ENCODE results near the gene NEK10. TPM values are rescaled to one million over a fixed set of nuclear protein-coding genes. Genes with fewer than 3 reads are reported as not detected.

The NEK10 gene
- total RNA-seq, 4 donors from 2014 or later: 4.0 to 6.0 (median 5.4) TPM

DNA sequence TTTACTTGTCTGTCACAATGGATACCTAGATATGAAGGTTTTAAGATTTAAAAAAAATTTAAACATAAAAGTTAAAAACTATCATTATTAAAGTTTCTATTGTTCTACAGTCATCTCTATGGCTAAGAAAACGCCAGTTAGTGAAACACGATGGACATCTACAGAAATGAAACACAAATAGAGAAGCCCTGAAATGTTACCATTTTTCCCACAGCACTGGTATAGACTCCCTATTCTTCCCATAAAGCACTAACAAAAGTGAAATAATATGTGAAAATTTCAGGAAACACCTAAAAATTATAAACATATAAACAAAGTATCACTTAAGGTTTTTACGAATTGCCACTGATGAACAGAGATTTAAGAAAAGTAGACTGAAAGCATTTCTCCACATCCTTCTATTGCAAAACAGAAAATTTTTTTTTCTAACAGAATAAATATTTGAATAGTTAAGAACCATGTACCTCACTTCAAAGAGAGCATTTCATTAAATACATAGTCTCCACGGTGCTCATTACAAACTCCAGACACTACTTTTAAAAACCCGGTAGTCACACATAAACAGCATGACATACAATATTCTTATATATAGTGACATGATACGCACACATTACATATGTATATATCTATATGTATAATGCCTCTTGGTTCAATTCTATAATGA, 7.1 kb upstream of the NEK10 start:
- Histone ChIP-seq H3K4me1 (no peaks in the 10 kb centered on the region), H3K9me3 (no peaks in the 10 kb centered on the region), H3K27ac (no peak overlapping the region), H3K27me3 (no peaks in the 10 kb centered on the region), H3K4me3 (no peak overlapping the region), H3K36me3 (peaks cover 0 to 31% (median 0%) of the 10 kb centered on the region in 3 donors)
- no peak for DNase-seq
- TF ChIP-seq, protein P1, sequence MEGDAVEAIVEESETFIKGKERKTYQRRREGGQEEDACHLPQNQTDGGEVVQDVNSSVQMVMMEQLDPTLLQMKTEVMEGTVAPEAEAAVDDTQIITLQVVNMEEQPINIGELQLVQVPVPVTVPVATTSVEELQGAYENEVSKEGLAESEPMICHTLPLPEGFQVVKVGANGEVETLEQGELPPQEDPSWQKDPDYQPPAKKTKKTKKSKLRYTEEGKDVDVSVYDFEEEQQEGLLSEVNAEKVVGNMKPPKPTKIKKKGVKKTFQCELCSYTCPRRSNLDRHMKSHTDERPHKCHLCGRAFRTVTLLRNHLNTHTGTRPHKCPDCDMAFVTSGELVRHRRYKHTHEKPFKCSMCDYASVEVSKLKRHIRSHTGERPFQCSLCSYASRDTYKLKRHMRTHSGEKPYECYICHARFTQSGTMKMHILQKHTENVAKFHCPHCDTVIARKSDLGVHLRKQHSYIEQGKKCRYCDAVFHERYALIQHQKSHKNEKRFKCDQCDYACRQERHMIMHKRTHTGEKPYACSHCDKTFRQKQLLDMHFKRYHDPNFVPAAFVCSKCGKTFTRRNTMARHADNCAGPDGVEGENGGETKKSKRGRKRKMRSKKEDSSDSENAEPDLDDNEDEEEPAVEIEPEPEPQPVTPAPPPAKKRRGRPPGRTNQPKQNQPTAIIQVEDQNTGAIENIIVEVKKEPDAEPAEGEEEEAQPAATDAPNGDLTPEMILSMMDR (IDR thresholded peaks at IDR 0.05): no peak
- TF ChIP-seq POLR2A (IDR thresholded peaks at IDR 0.05): no peak

DNA sequence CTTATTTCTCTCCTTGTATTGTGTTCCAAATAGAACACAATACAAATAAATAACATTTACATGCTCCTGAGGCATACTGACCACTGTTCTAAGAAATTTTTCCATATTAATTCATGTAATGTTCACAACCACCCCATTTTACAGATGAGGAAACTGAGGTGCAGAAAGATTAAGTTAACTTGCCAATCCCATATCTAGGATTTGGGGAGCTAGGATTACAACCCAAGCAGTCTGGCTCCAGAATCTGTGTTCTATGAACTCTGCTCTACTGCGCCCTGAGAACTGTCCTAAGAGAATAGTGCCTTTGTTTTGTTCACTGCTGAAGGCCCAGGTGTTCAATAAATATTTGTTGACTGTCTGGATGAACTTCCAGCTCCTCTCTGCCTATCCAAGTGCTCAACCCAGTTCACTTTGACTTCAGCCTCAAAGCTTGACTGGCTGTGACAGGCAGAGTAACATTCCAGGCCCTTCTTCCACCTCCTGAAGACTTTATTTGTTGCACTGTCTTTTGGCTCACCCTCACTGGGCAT, 3.1 kb downstream of the NEK10 start:
- Histone ChIP-seq H3K4me3 (no peak overlapping the region), H3K36me3 (no peaks in the 10 kb centered on the region), H3K9me3 (no peaks in the 10 kb centered on the region), H3K27ac (no peak overlapping the region), H3K4me1 (peaks cover 0 to 7% (median 0%) of the 10 kb centered on the region in 4 donors), H3K27me3 (no peaks in the 10 kb centered on the region)
- TF ChIP-seq, protein P1 (IDR thresholded peaks at IDR 0.05): no peak
- TF ChIP-seq POLR2A (IDR thresholded peaks at IDR 0.05): no peak
- no peak for DNase-seq

DNA sequence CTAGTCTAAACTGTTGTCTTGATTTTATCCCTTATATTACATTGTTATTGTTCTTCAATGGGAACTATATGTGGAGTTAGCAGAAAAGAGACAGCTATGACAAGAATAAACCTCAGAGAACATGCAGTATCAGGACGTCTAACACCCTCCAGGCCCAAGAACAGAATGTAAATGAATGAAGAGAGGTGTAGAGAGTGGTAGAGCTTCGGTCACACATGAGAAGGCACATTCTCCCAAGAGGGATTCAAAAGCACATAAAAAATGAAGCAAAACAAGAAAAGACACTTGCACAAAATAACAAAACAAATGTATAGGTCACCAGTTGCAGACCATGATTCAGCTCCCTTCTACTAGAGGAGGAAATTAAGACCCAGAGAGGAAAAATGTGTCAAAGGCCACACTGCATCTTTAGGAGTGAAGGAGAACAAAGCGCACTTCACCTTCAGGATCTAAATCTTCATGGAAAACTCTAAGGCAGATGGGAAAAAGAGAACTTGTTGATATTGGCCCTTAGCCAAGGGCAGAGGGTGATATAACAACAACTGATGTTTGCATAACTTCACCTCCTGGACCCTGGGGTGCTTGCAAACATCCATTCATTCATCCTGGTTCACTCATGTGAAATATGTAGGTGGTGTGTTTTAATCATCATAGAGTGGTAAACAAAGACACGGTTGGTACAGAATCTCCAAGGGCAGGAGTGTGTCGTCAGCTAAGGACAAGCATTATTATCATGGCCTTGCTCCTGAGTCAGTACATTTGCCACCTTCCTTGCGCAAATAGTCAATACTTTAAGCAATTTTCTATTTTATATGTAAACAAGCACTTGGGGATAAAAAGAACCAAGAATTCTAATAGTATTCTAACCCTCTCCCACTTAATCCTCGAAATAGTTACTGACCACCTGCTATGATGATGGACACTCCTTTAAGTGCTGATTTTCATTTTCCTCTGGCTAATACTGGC, 8.8 kb downstream of the NEK10 start:
- Histone ChIP-seq H3K9me3 (no peaks in the 10 kb centered on the region), H3K27me3 (no peaks in the 10 kb centered on the region), H3K36me3 (no peaks in the 10 kb centered on the region), H3K4me3 (no peak overlapping the region), H3K27ac (peak overlapping the region; percentile 28 to 56 (median 44)), H3K4me1 (peaks cover 0 to 31% (median 12%) of the 10 kb centered on the region in 4 donors)
- DNase-seq: peak in 2 of 3 donors; percentile 28 to 57
- TF ChIP-seq, protein P1 (IDR thresholded peaks at IDR 0.05): no peak
- TF ChIP-seq POLR2A (IDR thresholded peaks at IDR 0.05): no peak

DNA sequence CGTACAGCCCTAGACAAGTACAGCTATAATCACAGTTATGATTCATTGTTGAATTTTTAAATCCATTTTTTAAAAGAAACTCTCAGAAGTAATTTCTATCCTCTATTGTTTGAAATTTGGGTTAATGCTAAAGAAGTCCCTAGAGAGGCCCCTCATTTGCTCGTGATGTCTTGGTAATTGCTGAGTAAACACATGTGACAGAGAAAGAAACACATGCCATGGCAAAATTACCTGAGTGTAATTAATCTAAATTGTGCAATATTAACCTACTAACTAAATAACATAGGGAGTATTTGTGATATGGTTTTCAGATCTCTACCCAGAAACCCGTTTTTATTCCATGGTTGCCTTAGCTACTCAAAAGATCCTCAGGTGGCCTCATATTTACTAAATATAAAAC, 10.8 kb downstream of the NEK10 start:
- H3K27ac ChIP-seq: peak overlapping the region in 1 of 4 donors; percentile 50
- no peaks in the 10 kb centered on the region for H3K9me3 ChIP-seq
- no peaks in the 10 kb centered on the region for H3K27me3 ChIP-seq
- no peak for TF ChIP-seq POLR2A (IDR thresholded peaks at IDR 0.05)
- TF ChIP-seq, protein P1 (IDR thresholded peaks at IDR 0.05): no peak
- H3K4me1 ChIP-seq: peaks cover 0 to 31% (median 12%) of the 10 kb centered on the region in 4 donors
- no peaks in the 10 kb centered on the region for H3K36me3 ChIP-seq
- DNase-seq: no peak
- no peak overlapping the region for H3K4me3 ChIP-seq

DNA sequence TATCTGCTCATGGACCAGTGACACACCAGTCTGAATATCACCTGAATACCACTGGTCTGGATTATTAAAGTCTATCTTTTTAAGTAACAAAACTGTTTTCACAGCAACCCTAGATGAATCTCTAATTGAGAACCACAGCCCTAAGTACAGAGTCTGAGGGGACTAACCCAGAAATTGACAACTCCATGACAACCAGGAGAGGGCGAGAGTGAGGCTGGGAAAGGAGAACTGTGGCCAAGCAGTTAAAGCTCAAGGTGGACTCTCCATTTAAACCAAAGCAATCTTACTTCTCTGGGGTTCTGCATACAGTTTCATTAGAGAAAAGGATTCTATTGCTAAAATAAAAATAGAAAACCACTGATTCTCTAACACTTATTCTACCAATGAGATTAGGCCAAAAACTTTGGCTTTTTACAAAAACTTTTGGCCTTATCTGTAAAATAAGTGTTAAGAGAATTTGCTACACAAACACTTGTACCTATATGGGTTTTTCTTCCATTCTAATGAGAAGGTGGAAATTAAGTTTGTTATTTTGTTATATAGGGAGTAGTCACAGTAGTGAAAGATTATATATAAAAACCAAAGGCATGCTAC, 11.4 kb downstream of the NEK10 start:
- TF ChIP-seq, protein P1 (IDR thresholded peaks at IDR 0.05): peak; percentile 23 to 69 (median 56)
- no peak for TF ChIP-seq POLR2A (IDR thresholded peaks at IDR 0.05)
- Histone ChIP-seq H3K27me3 (no peaks in the 10 kb centered on the region), H3K36me3 (no peaks in the 10 kb centered on the region), H3K27ac (no peak overlapping the region), H3K4me3 (no peak overlapping the region), H3K9me3 (no peaks in the 10 kb centered on the region), H3K4me1 (peaks cover 0 to 31% (median 12%) of the 10 kb centered on the region in 4 donors)
- DNase-seq: peak in 2 of 3 donors; percentile 68 to 86
